Measurements from ENCODE around the gene DDX25. TPM values are rescaled to one million over a fixed set of nuclear protein-coding genes. Genes with fewer than 3 reads are reported as not detected.

The DDX25 gene
- total RNA-seq, 2 donors from 2014 or later, result 3.3 to 8.4 TPM

GRCh38 chr11:125933030-125933813 lies 28.9 kb downstream of the DDX25 start:
- no peaks in the 10 kb centered on the region for H3K36me3 Mint-ChIP-seq (ENCODE audit: low read depth)
- H3K27ac Mint-ChIP-seq, result no peak overlapping the region
- H3K9me3 Mint-ChIP-seq, result no peaks in the 10 kb centered on the region
- peaks cover 14% of the 10 kb centered on the region for H3K4me1 Mint-ChIP-seq
- Histone ChIP-seq H3K27me3 (ENCODE audit: control insufficient read depth, insufficient read depth, low read length, poor library complexity, severe bottlenecking) (peaks cover 18% of the 10 kb centered on the region), H3K4me1 (ENCODE audit: control insufficient read depth, insufficient read depth, low read length) (no peaks in the 10 kb centered on the region), H3K27ac (ENCODE audit: low read depth, low read length) (no peak overlapping the region), H3K4me3 (ENCODE audit: low read length) (no peak overlapping the region), H3K9ac (ENCODE audit: extremely low read depth, low read length, poor library complexity, severe bottlenecking) (no peak overlapping the region), H3K9me3 (ENCODE audit: control insufficient read depth, low read length) (no peaks in the 10 kb centered on the region), H3K36me3 (ENCODE audit: control insufficient read depth, insufficient read depth, low read length) (no peaks in the 10 kb centered on the region)
- TF ChIP-seq, protein P1, sequence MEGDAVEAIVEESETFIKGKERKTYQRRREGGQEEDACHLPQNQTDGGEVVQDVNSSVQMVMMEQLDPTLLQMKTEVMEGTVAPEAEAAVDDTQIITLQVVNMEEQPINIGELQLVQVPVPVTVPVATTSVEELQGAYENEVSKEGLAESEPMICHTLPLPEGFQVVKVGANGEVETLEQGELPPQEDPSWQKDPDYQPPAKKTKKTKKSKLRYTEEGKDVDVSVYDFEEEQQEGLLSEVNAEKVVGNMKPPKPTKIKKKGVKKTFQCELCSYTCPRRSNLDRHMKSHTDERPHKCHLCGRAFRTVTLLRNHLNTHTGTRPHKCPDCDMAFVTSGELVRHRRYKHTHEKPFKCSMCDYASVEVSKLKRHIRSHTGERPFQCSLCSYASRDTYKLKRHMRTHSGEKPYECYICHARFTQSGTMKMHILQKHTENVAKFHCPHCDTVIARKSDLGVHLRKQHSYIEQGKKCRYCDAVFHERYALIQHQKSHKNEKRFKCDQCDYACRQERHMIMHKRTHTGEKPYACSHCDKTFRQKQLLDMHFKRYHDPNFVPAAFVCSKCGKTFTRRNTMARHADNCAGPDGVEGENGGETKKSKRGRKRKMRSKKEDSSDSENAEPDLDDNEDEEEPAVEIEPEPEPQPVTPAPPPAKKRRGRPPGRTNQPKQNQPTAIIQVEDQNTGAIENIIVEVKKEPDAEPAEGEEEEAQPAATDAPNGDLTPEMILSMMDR (conservative IDR thresholded peaks at IDR 0.05), result no peak
- DNase-seq, result no peak
- 68 to 80% methylated on average over 9 to 12 of the region's 12 CpGs for WGBS, 2 experiments (ENCODE audit: insufficient coverage in 1 of 2, insufficient read length in 1 of 2)
- H3K27me3 Mint-ChIP-seq (ENCODE audit: insufficient read depth), result peaks cover 5% of the 10 kb centered on the region
- no peak overlapping the region for H3K4me3 Mint-ChIP-seq

DNA sequence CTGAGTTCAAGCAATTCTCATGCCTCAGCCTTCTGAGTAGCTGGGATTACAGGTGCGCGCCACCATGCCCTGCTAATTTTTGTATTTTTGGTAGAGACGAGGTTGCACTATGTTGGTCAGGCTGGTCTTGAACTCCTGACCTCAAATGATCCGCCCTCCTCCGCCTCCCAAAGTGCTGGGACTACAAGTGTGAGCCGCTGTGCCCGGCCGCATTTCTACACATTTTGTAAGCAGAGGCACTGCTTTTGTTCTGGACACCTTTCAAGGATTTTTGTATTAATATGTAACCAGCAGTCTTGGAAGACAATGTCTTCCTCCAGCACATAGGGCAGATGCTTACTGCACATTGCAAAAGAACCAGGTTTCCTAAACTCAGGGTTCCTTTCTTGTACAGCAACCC lies 30.2 kb downstream of the DDX25 start:
- peaks cover 18% of the 10 kb centered on the region for H3K27me3 ChIP-seq (ENCODE audit: control insufficient read depth, insufficient read depth, low read length, poor library complexity, severe bottlenecking)
- no peak overlapping the region for H3K9ac ChIP-seq (ENCODE audit: extremely low read depth, low read length, poor library complexity, severe bottlenecking)
- no peak overlapping the region for H3K27ac Mint-ChIP-seq
- 93 to 95% methylated on average over 8 of the region's 8 CpGs for WGBS, 2 experiments (ENCODE audit: insufficient coverage in 1 of 2, insufficient read length in 1 of 2)
- no peaks in the 10 kb centered on the region for H3K9me3 Mint-ChIP-seq
- H3K4me1 ChIP-seq (ENCODE audit: control insufficient read depth, insufficient read depth, low read length), result peaks cover 6% of the 10 kb centered on the region
- no peaks in the 10 kb centered on the region for H3K36me3 ChIP-seq (ENCODE audit: control insufficient read depth, insufficient read depth, low read length)
- H3K36me3 Mint-ChIP-seq (ENCODE audit: low read depth), result no peaks in the 10 kb centered on the region
- H3K4me3 ChIP-seq (ENCODE audit: low read length), result no peak overlapping the region
- no peak overlapping the region for H3K4me3 Mint-ChIP-seq
- H3K27me3 Mint-ChIP-seq (ENCODE audit: insufficient read depth), result peaks cover 5% of the 10 kb centered on the region
- peaks cover 25% of the 10 kb centered on the region for H3K4me1 Mint-ChIP-seq
- no peak overlapping the region for H3K27ac ChIP-seq (ENCODE audit: low read depth, low read length)
- no peaks in the 10 kb centered on the region for H3K9me3 ChIP-seq (ENCODE audit: control insufficient read depth, low read length)
- TF ChIP-seq, protein P1 (conservative IDR thresholded peaks at IDR 0.05), result no peak
- DNase-seq, result no peak

DNA sequence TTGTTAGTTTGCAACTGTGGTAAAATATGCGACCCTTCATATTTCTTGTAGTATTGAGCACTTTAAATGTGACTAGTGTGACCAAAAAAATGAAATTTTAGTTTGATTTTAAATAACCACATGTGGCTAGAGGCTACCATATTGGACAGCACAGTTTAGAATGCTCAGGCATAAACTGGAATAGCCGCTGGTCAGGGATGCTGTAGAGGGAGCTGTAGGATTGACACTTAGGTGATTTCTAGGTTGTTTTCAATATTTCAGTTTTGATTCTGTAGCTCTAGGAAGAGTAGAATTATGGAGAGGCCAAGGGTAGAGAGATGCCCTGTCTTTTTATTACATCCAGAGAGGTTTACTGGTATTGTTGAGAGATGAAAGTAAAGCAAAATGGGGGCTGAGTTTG lies 30.7 kb downstream of the DDX25 start:
- Mint-ChIP-seq H3K4me3 (no peak overlapping the region), H3K27ac (no peak overlapping the region), H3K9me3 (no peaks in the 10 kb centered on the region), H3K36me3 (ENCODE audit: low read depth) (no peaks in the 10 kb centered on the region), H3K4me1 (peaks cover 25% of the 10 kb centered on the region), H3K27me3 (ENCODE audit: insufficient read depth) (peaks cover 3% of the 10 kb centered on the region)
- Histone ChIP-seq H3K27ac (ENCODE audit: low read depth, low read length) (no peak overlapping the region), H3K9ac (ENCODE audit: extremely low read depth, low read length, poor library complexity, severe bottlenecking) (no peak overlapping the region), H3K27me3 (ENCODE audit: control insufficient read depth, insufficient read depth, low read length, poor library complexity, severe bottlenecking) (peaks cover 18% of the 10 kb centered on the region), H3K4me1 (ENCODE audit: control insufficient read depth, insufficient read depth, low read length) (peaks cover 6% of the 10 kb centered on the region), H3K9me3 (ENCODE audit: control insufficient read depth, low read length) (no peaks in the 10 kb centered on the region), H3K36me3 (ENCODE audit: control insufficient read depth, insufficient read depth, low read length) (no peaks in the 10 kb centered on the region), H3K4me3 (ENCODE audit: low read length) (no peak overlapping the region)
- 93 to 100% methylated on average over 2 of the region's 2 CpGs for WGBS, 2 experiments (ENCODE audit: insufficient coverage in 1 of 2, insufficient read length in 1 of 2)
- TF ChIP-seq, protein P1 (conservative IDR thresholded peaks at IDR 0.05), result no peak
- no peak for DNase-seq
